Natural killer cell treated with Interleukin-12 subunit alpha and Interleukin-12 subunit beta and Interleukin-15 and Interleukin-18, amount 100 ng/mL, for 72 hours (primary cell): ENCODE results near the gene REC8. TPM values are rescaled to one million over a fixed set of nuclear protein-coding genes. Genes with fewer than 3 reads are reported as not detected.

ENCODE experiments used
- ATAC-seq, 2 donors: fragments of 150-1000 bp; cut with Tn5 transposase in 1 of 2; sonication (Bioruptor Pico), chemical (Tn5 transposase) in 1 of 2; 2 replicates each; pipeline ENCODE4 v1.10.0; 2021
- DNase-seq: peaks from one replicate; pipeline ENCODE4 v3.0.0; 2022; ENCODE audit warnings: low spot score
- H3K27ac Mint-ChIP-seq, 2 donors: 1 replicate in 1 of 2; 2 replicates in 1 of 2; pipeline ENCODE4 v1.8.0; 2022; ENCODE audit warnings: mixed read lengths in 2 of 2, mild to moderate bottlenecking in 1 of 2, moderate library complexity in 1 of 2
- H3K27me3 Mint-ChIP-seq, 2 donors: 1 replicate in 1 of 2; 2 replicates in 1 of 2; pipeline ENCODE4 v1.8.0; 2022; ENCODE audit warnings: mixed read lengths in 2 of 2
- H3K36me3 Mint-ChIP-seq: one replicate; pipeline ENCODE4 v1.8.0; 2022; ENCODE audit warnings: mixed read lengths
- H3K4me1 Mint-ChIP-seq, 2 donors: 1 replicate in 1 of 2; 2 replicates in 1 of 2; pipeline ENCODE4 v1.8.0; 2022; ENCODE audit warnings: low read depth in 2 of 2, mixed read lengths in 2 of 2, mild to moderate bottlenecking in 1 of 2
- H3K4me3 Mint-ChIP-seq: one replicate; pipeline ENCODE4 v1.8.0; 2022; ENCODE audit warnings: mixed read lengths
- H3K9me3 Mint-ChIP-seq: 2 replicates; pipeline ENCODE4 v1.8.0; 2022; ENCODE audit warnings: mixed read lengths
- total RNA-seq, 2 donors: library from RNA; stranded (reverse); gene quantifications; one replicate each; pipeline ENCODE4 v1.2.3, GENCODE V29; 2022

REC8 gene
- 10 to 100 TPM; 52.1 to 85.9 TPM for total RNA-seq

DNA sequence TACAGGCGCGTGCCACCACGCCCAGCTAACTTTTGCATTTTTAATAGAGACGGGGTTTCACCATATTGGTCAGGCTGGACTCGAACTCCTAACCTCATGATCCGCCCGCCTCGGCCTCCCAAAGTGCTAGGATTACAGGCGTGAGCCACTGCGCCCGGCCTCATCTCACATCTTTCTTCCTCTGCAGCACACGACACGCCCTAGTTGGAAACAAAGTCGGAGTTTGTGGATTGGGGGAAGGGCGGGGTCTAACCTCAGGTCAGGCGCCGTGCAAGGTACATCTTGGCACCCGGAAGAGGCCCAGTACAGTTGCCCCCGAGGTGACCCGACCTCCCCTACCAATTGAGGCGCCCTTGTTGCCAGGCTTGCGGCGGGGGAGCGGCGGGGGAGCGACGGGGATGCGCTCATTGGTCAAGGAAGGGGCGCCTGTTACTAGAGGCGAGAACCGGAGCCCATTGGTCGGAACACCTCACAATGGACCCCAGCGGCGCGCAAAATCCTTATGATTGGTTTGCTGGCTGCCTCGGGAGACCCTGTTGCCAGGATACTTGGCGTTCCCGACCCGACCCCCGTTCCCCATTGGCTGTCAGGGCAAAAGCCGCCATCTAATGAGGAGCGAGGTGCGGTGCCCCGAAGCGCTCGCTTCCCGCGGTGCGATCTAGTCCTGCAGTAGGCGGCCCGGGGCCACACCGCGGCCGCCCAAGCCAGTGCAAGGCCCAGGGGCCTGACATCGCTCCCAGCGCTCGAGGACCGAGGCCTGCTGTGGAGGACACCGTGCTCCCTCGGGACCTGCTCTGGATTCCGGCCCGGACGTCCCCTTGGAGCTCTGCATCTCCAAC lies at the start of gene REC8:
Gene REC8 (plus strand): TSS at position 659 of the 839 bp plus-strand sequence. CDS start 473 bp downstream, outside the sequence.
- H3K4me3 Mint-ChIP-seq, result peak within 1 kb of the TSS; percentile 81
- no peaks in the 10 kb centered on the region for H3K9me3 Mint-ChIP-seq
- peak; percentile 83 to 86 for ATAC-seq
- H3K27me3 Mint-ChIP-seq, result no peaks in the 10 kb centered on the region
- peaks cover 19 to 21% of the 10 kb centered on the region in 2 donors for H3K4me1 Mint-ChIP-seq
- H3K36me3 Mint-ChIP-seq, result peaks cover 15% of the 10 kb centered on the region
- peak; percentile 76 for DNase-seq
- H3K27ac Mint-ChIP-seq, result peak within 1 kb of the TSS; percentile 56 to 74

DNA sequence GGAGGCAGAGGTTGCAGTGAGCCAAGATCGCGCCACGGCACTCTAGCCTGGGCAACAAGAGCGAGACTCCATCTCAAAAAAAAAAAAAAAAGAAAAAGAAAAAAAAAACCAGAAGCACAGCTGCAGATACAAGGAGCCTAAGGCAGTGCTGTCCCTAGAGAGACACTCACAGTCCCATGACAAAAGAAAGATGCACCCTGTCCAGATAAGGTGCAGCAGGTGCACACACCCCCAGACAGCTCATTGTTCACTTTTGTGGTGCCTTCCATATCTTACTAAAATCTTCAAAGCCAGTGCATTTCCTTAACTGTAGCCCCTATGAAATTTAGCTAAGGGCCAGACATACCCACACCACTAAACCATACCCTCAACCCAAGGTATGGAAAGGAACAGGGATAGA lies 49.5 kb upstream of the REC8 start:
- Mint-ChIP-seq H3K27ac (peak overlapping the region in 1 of 2 donors; percentile 68), H3K4me3 (no peak overlapping the region), H3K4me1 (peaks cover 0 to 4% of the 10 kb centered on the region in 2 donors), H3K36me3 (peaks cover 14% of the 10 kb centered on the region), H3K9me3 (no peaks in the 10 kb centered on the region), H3K27me3 (no peaks in the 10 kb centered on the region)
- ATAC-seq (no peak), DNase-seq (peak; percentile 3)

- Mint-ChIP-seq H3K4me1 (peaks cover 0 to 4% of the 10 kb centered on the region in 2 donors), H3K36me3 (peaks cover 14% of the 10 kb centered on the region), H3K27me3 (no peaks in the 10 kb centered on the region), H3K4me3 (no peak overlapping the region), H3K27ac (peak overlapping the region in 1 of 2 donors; percentile 68), H3K9me3 (no peaks in the 10 kb centered on the region)
- peak; percentile 40 for DNase-seq
- ATAC-seq, result no peak
Observed at GRCh38 chr14:24122898-24123297, 49.0 kb upstream of the REC8 start.

- no peaks in the 10 kb centered on the region for H3K9me3 Mint-ChIP-seq
- peak; percentile 31 for DNase-seq
- peak; percentile 11 to 32 for ATAC-seq
- peaks cover 8% of the 10 kb centered on the region for H3K36me3 Mint-ChIP-seq
- H3K4me1 Mint-ChIP-seq, result no peaks in the 10 kb centered on the region
- H3K27me3 Mint-ChIP-seq, result no peaks in the 10 kb centered on the region
- no peak overlapping the region for H3K4me3 Mint-ChIP-seq
- H3K27ac Mint-ChIP-seq, result peak overlapping the region in 1 of 2 donors; percentile 77
Observed at GRCh38 chr14:24123424-24124417, 48.2 kb upstream of the REC8 start.

DNA sequence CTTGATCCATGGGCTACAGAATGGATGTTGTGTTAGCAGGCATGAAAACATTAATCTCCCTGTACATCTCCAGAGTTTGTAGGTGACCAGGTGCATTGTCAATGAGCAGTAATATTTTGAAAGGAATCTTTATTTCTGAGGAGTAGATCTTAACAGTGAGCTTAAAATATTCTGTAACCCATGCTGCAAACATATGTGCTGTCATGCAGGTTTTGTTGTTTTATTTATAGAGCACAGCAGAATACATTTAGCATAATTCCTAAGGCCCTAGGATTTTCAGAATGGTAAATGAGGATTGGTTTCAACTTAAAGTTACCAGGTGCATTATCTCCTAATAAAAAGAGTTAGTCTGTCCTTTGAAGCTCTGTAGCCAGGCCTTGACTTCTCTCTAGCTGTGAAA lies 44.9 kb upstream of the REC8 start:
- Mint-ChIP-seq H3K27me3 (no peaks in the 10 kb centered on the region), H3K4me3 (no peak overlapping the region), H3K27ac (no peak overlapping the region), H3K36me3 (no peaks in the 10 kb centered on the region), H3K4me1 (no peaks in the 10 kb centered on the region), H3K9me3 (no peaks in the 10 kb centered on the region)
- ATAC-seq, result no peak
- no peak for DNase-seq

DNA sequence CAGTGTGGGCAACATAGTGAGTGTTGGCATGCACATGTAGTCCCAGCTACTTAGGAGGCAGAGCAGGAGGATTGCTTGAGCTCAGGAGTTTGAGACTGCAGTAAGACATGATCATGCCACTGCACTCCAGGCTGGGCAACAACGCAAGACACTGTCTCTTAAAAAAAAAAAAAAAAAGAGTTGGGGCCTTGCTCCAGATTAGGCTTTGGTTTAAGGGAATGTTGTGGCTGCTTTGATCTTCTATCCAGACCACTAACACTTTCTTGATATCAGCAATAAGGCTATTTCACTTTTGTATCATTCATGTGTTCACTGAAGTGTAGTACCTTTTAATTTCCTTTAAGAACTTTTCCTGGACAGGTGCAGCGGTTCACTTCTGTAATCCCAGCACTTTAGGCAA lies 44.2 kb upstream of the REC8 start:
- H3K9me3 Mint-ChIP-seq, result no peaks in the 10 kb centered on the region
- H3K36me3 Mint-ChIP-seq, result no peaks in the 10 kb centered on the region
- no peak overlapping the region for H3K4me3 Mint-ChIP-seq
- H3K27me3 Mint-ChIP-seq, result no peaks in the 10 kb centered on the region
- DNase-seq (peak; percentile 41), ATAC-seq (no peak)
- H3K4me1 Mint-ChIP-seq, result no peaks in the 10 kb centered on the region
- H3K27ac Mint-ChIP-seq, result no peak overlapping the region

- Mint-ChIP-seq H3K27me3 (no peaks in the 10 kb centered on the region), H3K4me3 (no peak overlapping the region), H3K9me3 (no peaks in the 10 kb centered on the region), H3K36me3 (no peaks in the 10 kb centered on the region), H3K27ac (no peak overlapping the region), H3K4me1 (no peaks in the 10 kb centered on the region)
- no peak for ATAC-seq
- no peak for DNase-seq
Observed at GRCh38 chr14:24129410-24129998, 42.4 kb upstream of the REC8 start.

DNA sequence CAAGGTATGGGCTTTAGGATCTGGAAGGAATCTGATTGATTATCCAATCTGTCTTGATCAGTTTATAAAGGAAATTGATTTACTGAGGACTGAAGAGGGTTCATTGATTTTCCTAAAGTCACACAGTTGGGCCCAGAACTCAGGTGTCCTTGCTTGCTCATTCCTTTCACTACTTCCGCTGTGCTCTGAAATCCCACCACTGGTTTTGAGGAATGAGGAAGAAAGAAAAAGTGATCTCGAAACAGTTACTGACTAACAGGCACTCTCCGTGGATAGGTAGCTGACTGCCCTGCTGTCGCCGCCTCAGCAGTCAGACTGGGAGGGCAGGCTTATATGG lies 41.5 kb upstream of the REC8 start, which contains the start of gene FITM1:
Gene FITM1 (plus strand): TSS at position 280 of the 337 bp plus-strand sequence. CDS start 905 bp downstream, outside the sequence.
- peaks cover 3 to 4% of the 10 kb centered on the region in 2 donors for H3K4me1 Mint-ChIP-seq
- no peak within 1 kb of the TSS for H3K27ac Mint-ChIP-seq
- H3K4me3 Mint-ChIP-seq, result no peak within 1 kb of the TSS
- ATAC-seq (no peak), DNase-seq (peak; percentile 22)
- H3K36me3 Mint-ChIP-seq, result no peaks in the 10 kb centered on the region
- H3K27me3 Mint-ChIP-seq, result no peaks in the 10 kb centered on the region
- no peaks in the 10 kb centered on the region for H3K9me3 Mint-ChIP-seq

- Mint-ChIP-seq H3K27ac (no peak overlapping the region), H3K27me3 (no peaks in the 10 kb centered on the region), H3K4me1 (peaks cover 6 to 7% of the 10 kb centered on the region in 2 donors), H3K4me3 (no peak overlapping the region), H3K9me3 (no peaks in the 10 kb centered on the region), H3K36me3 (no peaks in the 10 kb centered on the region)
- DNase-seq, result peak; percentile 57
- no peak for ATAC-seq
Observed at GRCh38 chr14:24130717-24131548, 40.9 kb upstream of the REC8 start.

GRCh38 chr14:24131549-24131966 lies 40.3 kb upstream of the REC8 start:
- H3K27ac Mint-ChIP-seq, result no peak overlapping the region
- no peaks in the 10 kb centered on the region for H3K27me3 Mint-ChIP-seq
- no peak overlapping the region for H3K4me3 Mint-ChIP-seq
- DNase-seq, result peak; percentile 41
- no peaks in the 10 kb centered on the region for H3K36me3 Mint-ChIP-seq
- H3K4me1 Mint-ChIP-seq, result peaks cover 7 to 8% of the 10 kb centered on the region in 2 donors
- ATAC-seq, result no peak
- H3K9me3 Mint-ChIP-seq, result no peaks in the 10 kb centered on the region

DNA sequence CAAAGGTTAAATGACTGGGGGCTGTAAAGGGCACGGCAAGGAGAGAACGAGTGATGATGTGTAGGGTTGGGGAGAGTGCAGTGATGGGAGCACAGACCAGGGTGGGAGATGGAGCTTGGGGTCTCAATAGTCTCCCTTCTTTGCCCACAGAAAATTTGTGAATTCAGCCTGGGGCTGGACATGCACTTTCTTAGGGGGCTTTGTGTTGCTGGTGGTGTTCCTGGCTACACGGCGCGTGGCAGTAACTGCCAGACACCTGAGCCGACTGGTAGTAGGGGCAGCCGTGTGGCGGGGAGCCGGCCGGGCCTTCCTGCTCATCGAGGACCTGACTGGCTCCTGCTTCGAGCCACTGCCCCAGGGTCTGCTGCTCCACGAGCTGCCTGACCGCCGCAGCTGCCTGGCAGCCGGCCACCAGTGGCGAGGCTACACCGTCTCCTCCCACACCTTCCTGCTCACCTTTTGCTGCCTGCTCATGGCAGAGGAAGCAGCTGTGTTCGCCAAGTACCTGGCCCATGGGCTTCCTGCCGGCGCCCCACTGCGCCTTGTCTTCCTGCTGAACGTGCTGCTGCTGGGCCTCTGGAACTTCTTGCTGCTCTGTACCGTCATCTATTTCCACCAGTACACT lies 39.7 kb upstream of the REC8 start:
- no peak overlapping the region for H3K27ac Mint-ChIP-seq
- no peaks in the 10 kb centered on the region for H3K27me3 Mint-ChIP-seq
- H3K4me3 Mint-ChIP-seq, result no peak overlapping the region
- peaks cover 3% of the 10 kb centered on the region for H3K36me3 Mint-ChIP-seq
- no peaks in the 10 kb centered on the region for H3K9me3 Mint-ChIP-seq
- peaks cover 13 to 14% of the 10 kb centered on the region in 2 donors for H3K4me1 Mint-ChIP-seq
- ATAC-seq (no peak), DNase-seq (peak; percentile 42)

DNA sequence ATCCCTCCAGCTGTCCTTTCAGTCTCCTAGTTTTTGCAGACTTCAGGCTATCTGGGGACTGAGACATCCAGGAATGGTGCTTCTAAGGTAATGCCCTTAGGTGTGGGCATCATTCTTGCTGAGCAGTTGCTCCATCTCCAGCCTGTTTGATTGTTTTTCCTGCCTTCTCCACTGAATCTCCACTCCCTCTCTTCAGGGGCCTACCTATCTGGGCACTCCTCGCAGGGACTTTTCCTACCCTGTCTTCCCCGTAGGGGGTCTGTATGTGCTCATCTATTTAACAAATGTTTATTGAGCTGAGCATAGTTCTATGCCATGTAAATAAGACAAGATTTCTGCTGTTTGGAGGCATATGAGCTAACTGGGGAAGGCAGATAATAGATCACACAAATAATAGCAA lies 38.9 kb upstream of the REC8 start:
- peaks cover 4% of the 10 kb centered on the region for H3K36me3 Mint-ChIP-seq
- DNase-seq, result peak; percentile 16
- H3K27ac Mint-ChIP-seq, result no peak overlapping the region
- no peak for ATAC-seq
- no peaks in the 10 kb centered on the region for H3K27me3 Mint-ChIP-seq
- H3K9me3 Mint-ChIP-seq, result no peaks in the 10 kb centered on the region
- no peak overlapping the region for H3K4me3 Mint-ChIP-seq
- peaks cover 16% of the 10 kb centered on the region in 2 donors for H3K4me1 Mint-ChIP-seq
